Cardiac fibroblast (primary cell): Measurements from ENCODE around the gene RNF141.

Experiments used
- DNase-seq, 2 donors: peaks; one replicate each; pipeline versions ENCODE4 v3.0.0 to v3.0.0-alpha.2; 2010; ENCODE audit warnings: low read depth in 2 of 2
- H3K4me3 ChIP-seq, 2 donors: replicated peaks in 1 of 2; 1 replicate in 1 of 2; 2 replicates in 1 of 2; pipeline ENCODE4 v1.5.1; 2011; ENCODE audit warnings: low read depth in 2 of 2, low read length in 2 of 2, mild to moderate bottlenecking in 2 of 2, moderate library complexity in 1 of 2
- TF ChIP-seq, protein P1 (sequence below): IDR thresholded peaks from one replicate; pipeline ENCODE4 v1.5.1; 2011; ENCODE audit warnings: low read depth, mild to moderate bottlenecking, low read length, inconsistent platforms

The RNF141 gene

GRCh38 chr11:10561947-10562346, 21.0 kb upstream of the RNF141 start:
- TF ChIP-seq, protein P1, sequence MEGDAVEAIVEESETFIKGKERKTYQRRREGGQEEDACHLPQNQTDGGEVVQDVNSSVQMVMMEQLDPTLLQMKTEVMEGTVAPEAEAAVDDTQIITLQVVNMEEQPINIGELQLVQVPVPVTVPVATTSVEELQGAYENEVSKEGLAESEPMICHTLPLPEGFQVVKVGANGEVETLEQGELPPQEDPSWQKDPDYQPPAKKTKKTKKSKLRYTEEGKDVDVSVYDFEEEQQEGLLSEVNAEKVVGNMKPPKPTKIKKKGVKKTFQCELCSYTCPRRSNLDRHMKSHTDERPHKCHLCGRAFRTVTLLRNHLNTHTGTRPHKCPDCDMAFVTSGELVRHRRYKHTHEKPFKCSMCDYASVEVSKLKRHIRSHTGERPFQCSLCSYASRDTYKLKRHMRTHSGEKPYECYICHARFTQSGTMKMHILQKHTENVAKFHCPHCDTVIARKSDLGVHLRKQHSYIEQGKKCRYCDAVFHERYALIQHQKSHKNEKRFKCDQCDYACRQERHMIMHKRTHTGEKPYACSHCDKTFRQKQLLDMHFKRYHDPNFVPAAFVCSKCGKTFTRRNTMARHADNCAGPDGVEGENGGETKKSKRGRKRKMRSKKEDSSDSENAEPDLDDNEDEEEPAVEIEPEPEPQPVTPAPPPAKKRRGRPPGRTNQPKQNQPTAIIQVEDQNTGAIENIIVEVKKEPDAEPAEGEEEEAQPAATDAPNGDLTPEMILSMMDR: no peak
- DNase-seq: no peak
- no peak overlapping the region for H3K4me3 ChIP-seq

GRCh38 chr11:10561043-10561818, 20.2 kb upstream of the RNF141 start:
- TF ChIP-seq, protein P1: no peak
- DNase-seq: no peak
- H3K4me3 ChIP-seq: no peak overlapping the region

- DNase-seq: no peak
- no peak overlapping the region for H3K4me3 ChIP-seq
Measured at GRCh38 chr11:10558288-10558687, 17.3 kb upstream of the RNF141 start.

DNA sequence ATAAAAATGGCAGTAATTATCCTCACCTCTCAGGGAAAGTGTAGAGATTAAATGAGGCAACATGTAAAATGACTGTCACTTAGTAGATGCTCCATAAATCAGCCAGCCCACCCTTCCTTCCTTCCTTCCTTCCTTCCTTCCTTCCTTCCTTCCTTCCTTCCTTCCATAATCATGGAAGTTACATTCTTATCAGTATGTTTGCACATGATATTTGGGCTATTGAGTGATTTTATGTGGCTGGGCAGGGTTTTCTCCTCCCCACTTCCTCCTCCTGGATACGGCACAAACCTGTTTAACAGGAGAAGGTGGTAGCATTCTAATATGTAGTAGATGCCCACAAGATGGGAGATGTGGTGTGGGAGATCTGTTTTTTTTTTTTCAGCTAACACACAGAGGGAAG, 15.6 kb upstream of the RNF141 start:
- H3K4me3 ChIP-seq: no peak overlapping the region
- DNase-seq: no peak
- TF ChIP-seq, protein P1: no peak

More at GRCh38 chr11:10558288-10558687, 17.3 kb upstream of the RNF141 start:
- TF ChIP-seq, protein P1: no peak

DNA sequence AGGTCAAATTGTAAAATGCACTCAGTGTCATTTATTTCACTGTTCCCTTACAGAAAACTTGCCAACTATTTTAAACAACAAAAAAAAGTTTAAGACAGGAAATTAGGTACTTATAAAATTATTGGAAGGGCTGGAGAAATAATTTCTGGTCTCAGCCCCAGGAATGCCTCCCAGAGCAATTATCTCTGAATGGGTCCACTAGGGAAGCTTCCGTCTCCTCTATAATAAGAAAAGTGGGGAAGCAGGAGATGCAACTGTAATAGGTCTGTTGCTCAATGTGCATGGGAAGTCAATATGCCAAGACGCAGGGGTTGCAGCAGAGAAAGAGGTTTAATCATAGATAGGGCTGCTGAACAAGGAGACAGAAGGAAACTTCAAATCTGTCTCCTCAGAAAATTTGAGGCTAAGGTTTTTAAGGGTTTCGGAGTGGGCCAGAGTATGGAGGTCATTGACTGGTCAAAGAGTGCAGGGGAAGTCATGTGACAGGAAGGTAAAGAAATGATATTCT, 10.9 kb upstream of the RNF141 start:
- TF ChIP-seq, protein P1: no peak
- no peak for DNase-seq

DNA sequence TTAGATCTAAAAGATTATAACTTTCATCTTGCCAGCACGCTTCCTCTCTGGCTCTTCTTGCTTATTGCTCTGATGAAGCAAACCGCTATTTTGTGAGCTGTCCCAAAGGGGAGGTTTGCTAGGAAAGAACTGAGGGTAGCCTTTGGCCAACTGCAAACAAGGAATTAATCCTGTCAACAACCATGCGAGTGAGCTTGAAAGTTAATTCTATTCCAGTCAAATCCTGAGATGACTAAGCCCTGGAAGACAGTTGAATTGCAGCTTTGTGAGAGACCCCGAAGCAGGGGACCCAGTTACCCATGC, 10.3 kb upstream of the RNF141 start:
- TF ChIP-seq, protein P1: no peak
- H3K4me3 ChIP-seq: no peak overlapping the region
- no peak for DNase-seq

More for the DNA sequence above, 10.9 kb upstream of the RNF141 start:
- H3K4me3 ChIP-seq: no peak overlapping the region
